Thoracic aorta (tissue), 2 donors: ENCODE results near the gene ZNF638. TPM values are rescaled to one million over a fixed set of nuclear protein-coding genes. Genes with fewer than 3 reads are reported as not detected.

ENCODE experiments used
- ATAC-seq: fragments of 150-250 bp; one replicate; pipeline ENCODE4 v1.8.0; 2017; ENCODE audit warnings: low read depth; ENCODE audit not compliant: insufficient number of reproducible peaks, low FRiP score
- DNase-seq: peaks from one replicate; pipeline ENCODE4 v3.0.0-alpha.2; 2020; ENCODE audit warnings: low spot score
- H3K27ac ChIP-seq, 2 donors: fragments of 200-600 bp; sonication (generic); 1 replicate in 1 of 2; 2 replicates in 1 of 2; pipeline ENCODE4 v1.5.1; 2016; ENCODE audit warnings: mild to moderate bottlenecking in 2 of 2, moderate library complexity in 2 of 2
- H3K27me3 ChIP-seq: fragments of 200-600 bp; sonication (generic); replicated peaks from 2 replicates; pipeline ENCODE4 v1.6.0; 2016; ENCODE audit warnings: mild to moderate bottlenecking; ENCODE audit not compliant: insufficient read depth
- H3K36me3 ChIP-seq: fragments of 200-600 bp; sonication (generic); one replicate; pipeline ENCODE4 v1.5.1; 2016
- H3K4me1 ChIP-seq, 2 donors: fragments of 200-600 bp; sonication (generic); 1 replicate in 1 of 2; 2 replicates in 1 of 2; pipeline versions ENCODE4 v1.5.1 to v1.6.0; 2016; ENCODE audit warnings: low read depth in 2 of 2, mild to moderate bottlenecking in 1 of 2; ENCODE audit not compliant: control insufficient read depth in 1 of 2
- H3K4me3 ChIP-seq: fragments of 200-600 bp; sonication (generic); 2 replicates; pipeline ENCODE4 v1.5.1; 2016; ENCODE audit warnings: mild to moderate bottlenecking
- H3K9me3 ChIP-seq: fragments of 200-600 bp; sonication (generic); 2 replicates; pipeline ENCODE4 v1.5.1; 2016
- total RNA-seq, 2 donors: library from RNA; depleted of rRNA; stranded (reverse); fragments of >200 nt; gene quantifications; one replicate each; pipeline versions ENCODE4 v1.1.0 to v1.2.3, GENCODE V29; 2016
- TF ChIP-seq, protein P1 (sequence below): fragments of 200-600 bp; sonication (generic); IDR thresholded peaks from one replicate; pipeline ENCODE4 v1.5.1; 2019; ENCODE audit warnings: antibody characterized with exemption

The ZNF638 gene
- total RNA-seq, 2 donors from 2014 or later = 162 to 230 TPM

- no peak overlapping the region for H3K27ac ChIP-seq
- no peak overlapping the region for H3K4me3 ChIP-seq
- H3K27me3 ChIP-seq = no peaks in the 10 kb centered on the region
- ATAC-seq (no peak), DNase-seq (no peak)
- H3K4me1 ChIP-seq = no peaks in the 10 kb centered on the region
- H3K9me3 ChIP-seq = no peaks in the 10 kb centered on the region
- TF ChIP-seq, protein P1, sequence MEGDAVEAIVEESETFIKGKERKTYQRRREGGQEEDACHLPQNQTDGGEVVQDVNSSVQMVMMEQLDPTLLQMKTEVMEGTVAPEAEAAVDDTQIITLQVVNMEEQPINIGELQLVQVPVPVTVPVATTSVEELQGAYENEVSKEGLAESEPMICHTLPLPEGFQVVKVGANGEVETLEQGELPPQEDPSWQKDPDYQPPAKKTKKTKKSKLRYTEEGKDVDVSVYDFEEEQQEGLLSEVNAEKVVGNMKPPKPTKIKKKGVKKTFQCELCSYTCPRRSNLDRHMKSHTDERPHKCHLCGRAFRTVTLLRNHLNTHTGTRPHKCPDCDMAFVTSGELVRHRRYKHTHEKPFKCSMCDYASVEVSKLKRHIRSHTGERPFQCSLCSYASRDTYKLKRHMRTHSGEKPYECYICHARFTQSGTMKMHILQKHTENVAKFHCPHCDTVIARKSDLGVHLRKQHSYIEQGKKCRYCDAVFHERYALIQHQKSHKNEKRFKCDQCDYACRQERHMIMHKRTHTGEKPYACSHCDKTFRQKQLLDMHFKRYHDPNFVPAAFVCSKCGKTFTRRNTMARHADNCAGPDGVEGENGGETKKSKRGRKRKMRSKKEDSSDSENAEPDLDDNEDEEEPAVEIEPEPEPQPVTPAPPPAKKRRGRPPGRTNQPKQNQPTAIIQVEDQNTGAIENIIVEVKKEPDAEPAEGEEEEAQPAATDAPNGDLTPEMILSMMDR = no peak
- no peaks in the 10 kb centered on the region for H3K36me3 ChIP-seq
Measured at GRCh38 chr2:71285706-71286105, 45.9 kb upstream of the ZNF638 start.

DNA sequence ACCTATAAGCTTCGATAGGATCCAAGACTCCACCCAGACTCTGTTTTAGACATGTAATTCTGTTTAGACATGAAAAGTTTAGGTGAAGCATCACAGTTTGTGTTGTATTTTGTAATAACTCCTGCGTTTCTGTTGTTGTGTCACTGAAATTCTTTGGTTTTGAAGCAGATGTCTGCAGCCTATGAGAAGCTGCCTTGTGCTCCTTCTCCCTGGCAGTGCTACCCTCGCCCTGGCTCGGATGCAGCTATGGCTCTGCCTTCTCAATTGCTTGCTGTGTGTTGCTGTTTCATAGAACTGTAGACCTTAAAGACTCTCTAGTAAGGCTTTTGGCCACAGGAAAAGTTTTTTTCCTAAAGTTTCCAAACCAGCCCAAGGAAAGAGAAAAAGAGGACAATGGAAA is 40.2 kb upstream of the ZNF638 start:
- H3K27ac ChIP-seq = no peak overlapping the region
- H3K27me3 ChIP-seq = no peaks in the 10 kb centered on the region
- H3K36me3 ChIP-seq = no peaks in the 10 kb centered on the region
- ATAC-seq (no peak), DNase-seq (no peak)
- no peaks in the 10 kb centered on the region for H3K9me3 ChIP-seq
- H3K4me1 ChIP-seq = no peaks in the 10 kb centered on the region
- H3K4me3 ChIP-seq = no peak overlapping the region
- TF ChIP-seq, protein P1 = no peak

DNA sequence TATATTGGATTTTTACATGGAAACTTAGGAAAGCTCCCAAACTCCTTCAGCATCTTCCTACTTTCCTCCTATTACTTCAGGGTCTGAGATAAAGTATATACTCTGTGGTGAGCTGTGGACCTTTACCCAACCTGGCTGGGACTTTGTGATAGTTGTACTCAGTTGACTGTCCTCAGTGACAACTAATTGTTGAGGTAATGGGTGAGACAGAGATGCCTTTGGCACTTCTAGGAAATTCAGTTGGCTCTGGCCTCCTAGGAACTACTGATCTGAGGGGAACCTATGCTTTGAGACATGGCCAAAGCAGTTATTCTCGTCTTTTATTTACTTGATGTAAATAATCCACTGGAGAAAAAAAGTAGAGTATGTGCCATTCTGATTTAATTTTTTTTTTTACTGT is 39.4 kb upstream of the ZNF638 start:
- no peaks in the 10 kb centered on the region for H3K36me3 ChIP-seq
- H3K27ac ChIP-seq = no peak overlapping the region
- no peak for ATAC-seq
- H3K9me3 ChIP-seq = no peaks in the 10 kb centered on the region
- no peaks in the 10 kb centered on the region for H3K27me3 ChIP-seq
- TF ChIP-seq, protein P1 = no peak
- no peaks in the 10 kb centered on the region for H3K4me1 ChIP-seq
- H3K4me3 ChIP-seq = no peak overlapping the region
- no peak for DNase-seq

- DNase-seq (no peak), ATAC-seq (no peak)
- Histone ChIP-seq H3K4me3 (no peak overlapping the region), H3K9me3 (no peaks in the 10 kb centered on the region), H3K36me3 (no peaks in the 10 kb centered on the region), H3K27ac (no peak overlapping the region), H3K27me3 (no peaks in the 10 kb centered on the region), H3K4me1 (no peaks in the 10 kb centered on the region)
- TF ChIP-seq, protein P1 = no peak
Measured at GRCh38 chr2:71298914-71299313, 32.7 kb upstream of the ZNF638 start.

GRCh38 chr2:71299507-71299906 is 32.1 kb upstream of the ZNF638 start:
- Histone ChIP-seq H3K27ac (no peak overlapping the region), H3K9me3 (no peaks in the 10 kb centered on the region), H3K4me1 (no peaks in the 10 kb centered on the region), H3K27me3 (no peaks in the 10 kb centered on the region), H3K4me3 (no peak overlapping the region), H3K36me3 (no peaks in the 10 kb centered on the region)
- no peak for ATAC-seq
- TF ChIP-seq, protein P1 = peak; percentile 70
- no peak for DNase-seq
